NCI-H2107 (cell line): ENCODE data around the gene PCDHA4.
"Not testable (repeated sequence)": the region's sequence is repeated elsewhere in the genome, so short reads cannot be mapped to it uniquely, and the experiment has no call there.

Experiments used
- DNase-seq: peaks from one replicate; lab custom pipeline; 2025; lab: John Stamatoyannopoulos, UW

Gene PCDHA4

GRCh38 chr5:140806834-140807775 lies at the start of gene PCDHA4:
Gene PCDHA4 (plus strand): TSS chr5:140807068.
- DNase-seq: no peak

- no peak for DNase-seq
Measured at GRCh38 chr5:140764177-140764973, 42.5 kb upstream of the PCDHA4 start.

GRCh38 chr5:140767444-140767843 lies 39.4 kb upstream of the PCDHA4 start:
- no peak for DNase-seq

- no peak for DNase-seq
Measured at GRCh38 chr5:140780512-140780911, 26.4 kb upstream of the PCDHA4 start.

GRCh38 chr5:140785905-140786686 lies 20.8 kb upstream of the PCDHA4 start, which contains the start of gene PCDHA1:
Gene PCDHA1 (plus strand): TSS chr5:140786140.
- DNase-seq: no peak

GRCh38 chr5:140787422-140787821 lies 19.4 kb upstream of the PCDHA4 start:
- DNase-seq: not testable (repeated sequence)

- DNase-seq: not testable (repeated sequence)
Measured at GRCh38 chr5:140787849-140788504, 18.9 kb upstream of the PCDHA4 start.

- no peak for DNase-seq
Measured at GRCh38 chr5:140791089-140791488, 15.8 kb upstream of the PCDHA4 start.

GRCh38 chr5:140794595-140795258 lies 12.1 kb upstream of the PCDHA4 start, which contains the start of gene PCDHA2:
Gene PCDHA2 (plus strand): TSS chr5:140794852.
- no peak for DNase-seq

- no peak for DNase-seq
Measured at GRCh38 chr5:140795259-140795641, 11.6 kb upstream of the PCDHA4 start.

GRCh38 chr5:140796072-140796717 lies 10.7 kb upstream of the PCDHA4 start:
- not testable (repeated sequence) for DNase-seq

- no peak for DNase-seq
Measured at GRCh38 chr5:140796718-140797095, 10.2 kb upstream of the PCDHA4 start.

- no peak for DNase-seq
Measured at GRCh38 chr5:140800816-140801493, 5.9 kb upstream of the PCDHA4 start, which contains the start of gene PCDHA3. Gene PCDHA3 (plus strand): TSS chr5:140801057.

- DNase-seq: no peak
Measured at GRCh38 chr5:140801494-140801841, 5.4 kb upstream of the PCDHA4 start.

GRCh38 chr5:140802381-140802780 lies 4.5 kb upstream of the PCDHA4 start:
- not testable (repeated sequence) for DNase-seq

GRCh38 chr5:140802781-140803271 lies 4.0 kb upstream of the PCDHA4 start:
- DNase-seq: no peak

- DNase-seq: not testable (repeated sequence)
Measured at GRCh38 chr5:140808241-140808888, 1.5 kb downstream of the PCDHA4 start.

- no peak for DNase-seq
Measured at GRCh38 chr5:140808889-140809291, 2.0 kb downstream of the PCDHA4 start.
